ENCODE measurements around the gene ACR.

The ACR gene

GRCh38 chr22:50710886-50711285 lies 27.1 kb upstream of the ACR start:
- DNase-seq, result no peak
- no peak for TF ChIP-seq CTCF (IDR thresholded peaks at IDR 0.05)
- no peaks in the 10 kb centered on the region for H3K9me3 Mint-ChIP-seq
- peaks cover 21% of the 10 kb centered on the region for H3K36me3 Mint-ChIP-seq (ENCODE audit: low read depth)
- H3K27ac Mint-ChIP-seq, result no peak overlapping the region
- peaks cover 4% of the 10 kb centered on the region for H3K27me3 Mint-ChIP-seq (ENCODE audit: low read depth, poor library complexity)
- H3K4me3 Mint-ChIP-seq, result no peak overlapping the region
- H3K4me1 Mint-ChIP-seq, result peaks cover 14% of the 10 kb centered on the region

GRCh38 chr22:50711446-50712340 lies 26.3 kb upstream of the ACR start:
- no peak overlapping the region for H3K4me3 Mint-ChIP-seq
- H3K9me3 Mint-ChIP-seq, result no peaks in the 10 kb centered on the region
- no peak for TF ChIP-seq CTCF (IDR thresholded peaks at IDR 0.05)
- peaks cover 11% of the 10 kb centered on the region for H3K27me3 Mint-ChIP-seq (ENCODE audit: low read depth, poor library complexity)
- H3K4me1 Mint-ChIP-seq, result peaks cover 15% of the 10 kb centered on the region
- DNase-seq, result no peak
- peaks cover 28% of the 10 kb centered on the region for H3K36me3 Mint-ChIP-seq (ENCODE audit: low read depth)
- H3K27ac Mint-ChIP-seq, result no peak overlapping the region

- peaks cover 33% of the 10 kb centered on the region for H3K36me3 Mint-ChIP-seq (ENCODE audit: low read depth)
- H3K4me1 Mint-ChIP-seq, result peaks cover 17% of the 10 kb centered on the region
- no peaks in the 10 kb centered on the region for H3K9me3 Mint-ChIP-seq
- no peak for TF ChIP-seq CTCF (IDR thresholded peaks at IDR 0.05)
- H3K4me3 Mint-ChIP-seq, result no peak overlapping the region
- no peak for DNase-seq
- no peak overlapping the region for H3K27ac Mint-ChIP-seq
- H3K27me3 Mint-ChIP-seq (ENCODE audit: low read depth, poor library complexity), result peaks cover 19% of the 10 kb centered on the region
These were observed 25.5 kb upstream of the ACR start for GRCh38 chr22:50712341-50713007.

GRCh38 chr22:50713008-50713385 lies 25.0 kb upstream of the ACR start:
- Mint-ChIP-seq H3K27me3 (ENCODE audit: low read depth, poor library complexity) (peaks cover 24% of the 10 kb centered on the region), H3K36me3 (ENCODE audit: low read depth) (peaks cover 35% of the 10 kb centered on the region), H3K4me1 (peaks cover 17% of the 10 kb centered on the region), H3K4me3 (no peak overlapping the region), H3K27ac (no peak overlapping the region), H3K9me3 (no peaks in the 10 kb centered on the region)
- no peak for TF ChIP-seq CTCF (IDR thresholded peaks at IDR 0.05)
- no peak for DNase-seq

GRCh38 chr22:50713571-50714056 lies 24.4 kb upstream of the ACR start:
- no peak overlapping the region for H3K27ac Mint-ChIP-seq
- peaks cover 30% of the 10 kb centered on the region for H3K27me3 Mint-ChIP-seq (ENCODE audit: low read depth, poor library complexity)

More at GRCh38 chr22:50713571-50714056, 24.4 kb upstream of the ACR start:
- peaks cover 17% of the 10 kb centered on the region for H3K4me1 Mint-ChIP-seq
- no peak overlapping the region for H3K4me3 Mint-ChIP-seq
- H3K9me3 Mint-ChIP-seq, result no peaks in the 10 kb centered on the region
- H3K36me3 Mint-ChIP-seq (ENCODE audit: low read depth), result peaks cover 35% of the 10 kb centered on the region
- TF ChIP-seq CTCF (IDR thresholded peaks at IDR 0.05), result no peak
- no peak for DNase-seq
